ENCODE results near the gene COL17A1.

DNA sequence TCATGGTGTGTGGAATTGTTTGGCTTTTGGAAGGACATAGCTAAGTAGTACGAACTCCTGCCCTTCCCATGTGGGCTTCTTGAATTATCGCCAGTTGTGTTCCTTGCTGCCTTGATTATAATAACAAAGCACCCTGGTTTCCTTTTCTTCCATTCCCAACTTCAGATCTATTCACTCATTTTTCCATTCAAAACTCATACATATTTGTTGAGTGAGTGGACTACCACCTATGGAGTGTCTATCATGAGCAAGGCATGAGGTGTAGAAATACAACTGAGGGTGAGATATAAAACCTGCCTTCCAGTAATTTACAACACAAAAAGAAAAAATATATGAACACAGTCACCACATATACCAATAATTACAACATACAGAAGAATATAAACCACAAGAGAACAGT, 4.9 kb upstream of the COL17A1 start:
- TF ChIP-seq POLR2A (IDR thresholded peaks at IDR 0.05), result no peak
- TF ChIP-seq, protein P1, sequence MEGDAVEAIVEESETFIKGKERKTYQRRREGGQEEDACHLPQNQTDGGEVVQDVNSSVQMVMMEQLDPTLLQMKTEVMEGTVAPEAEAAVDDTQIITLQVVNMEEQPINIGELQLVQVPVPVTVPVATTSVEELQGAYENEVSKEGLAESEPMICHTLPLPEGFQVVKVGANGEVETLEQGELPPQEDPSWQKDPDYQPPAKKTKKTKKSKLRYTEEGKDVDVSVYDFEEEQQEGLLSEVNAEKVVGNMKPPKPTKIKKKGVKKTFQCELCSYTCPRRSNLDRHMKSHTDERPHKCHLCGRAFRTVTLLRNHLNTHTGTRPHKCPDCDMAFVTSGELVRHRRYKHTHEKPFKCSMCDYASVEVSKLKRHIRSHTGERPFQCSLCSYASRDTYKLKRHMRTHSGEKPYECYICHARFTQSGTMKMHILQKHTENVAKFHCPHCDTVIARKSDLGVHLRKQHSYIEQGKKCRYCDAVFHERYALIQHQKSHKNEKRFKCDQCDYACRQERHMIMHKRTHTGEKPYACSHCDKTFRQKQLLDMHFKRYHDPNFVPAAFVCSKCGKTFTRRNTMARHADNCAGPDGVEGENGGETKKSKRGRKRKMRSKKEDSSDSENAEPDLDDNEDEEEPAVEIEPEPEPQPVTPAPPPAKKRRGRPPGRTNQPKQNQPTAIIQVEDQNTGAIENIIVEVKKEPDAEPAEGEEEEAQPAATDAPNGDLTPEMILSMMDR (IDR thresholded peaks at IDR 0.05), result no peak
